AG20443 (cell line): Measurements from ENCODE around the gene GDF2.

ENCODE experiments used
- DNase-seq: peaks from one replicate; pipeline ENCODE4 v3.0.0; 2012; ENCODE audit warnings: low spot score, mixed read lengths

GDF2 gene

GRCh38 chr10:47370015-47370767 is 47.9 kb downstream of the GDF2 start:
- no peak for DNase-seq

- no peak for DNase-seq
These were observed 48.6 kb downstream of the GDF2 start for GRCh38 chr10:47370878-47371277.

DNA sequence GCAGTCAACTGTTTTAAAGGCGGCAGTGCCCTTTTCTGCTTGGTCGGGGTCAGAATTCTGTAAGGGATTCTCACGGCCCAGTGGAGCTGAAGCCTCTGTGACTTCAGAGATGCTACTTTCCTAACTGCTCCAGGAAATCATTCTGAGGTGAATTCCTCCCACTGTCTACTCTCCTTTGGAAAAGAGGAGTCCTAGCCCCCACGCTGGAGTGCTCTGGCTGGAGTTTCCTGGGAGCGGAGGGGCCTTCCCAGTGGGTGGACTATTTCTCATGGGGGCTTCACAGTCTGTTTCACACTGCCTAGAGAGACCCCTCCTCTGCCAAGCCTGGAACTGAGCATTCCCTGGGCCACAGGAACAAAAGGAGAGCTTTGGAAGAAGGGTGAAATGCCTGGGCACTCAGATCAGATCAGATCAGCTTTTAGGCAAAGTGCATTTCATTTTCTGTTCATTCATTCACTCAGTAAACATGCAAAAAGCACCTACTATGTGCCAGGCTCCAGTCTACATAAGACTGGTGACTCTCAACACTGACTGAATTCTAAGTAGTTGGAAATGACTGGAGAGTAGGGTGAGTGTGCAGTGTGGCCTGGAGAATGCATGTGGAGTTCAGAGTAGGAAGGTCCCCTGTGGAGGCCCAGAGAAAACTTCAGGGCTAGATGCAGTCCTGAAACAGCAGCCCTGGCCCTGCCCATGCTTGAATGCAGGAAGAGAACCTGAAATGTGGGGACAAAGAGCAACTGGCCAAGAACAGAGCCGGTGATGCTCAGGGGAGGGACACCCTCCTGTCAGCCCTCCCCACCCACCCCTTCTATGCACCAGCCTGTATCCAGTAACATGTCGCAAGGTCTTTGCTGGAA is 49.6 kb downstream of the GDF2 start:
- DNase-seq, result no peak

DNA sequence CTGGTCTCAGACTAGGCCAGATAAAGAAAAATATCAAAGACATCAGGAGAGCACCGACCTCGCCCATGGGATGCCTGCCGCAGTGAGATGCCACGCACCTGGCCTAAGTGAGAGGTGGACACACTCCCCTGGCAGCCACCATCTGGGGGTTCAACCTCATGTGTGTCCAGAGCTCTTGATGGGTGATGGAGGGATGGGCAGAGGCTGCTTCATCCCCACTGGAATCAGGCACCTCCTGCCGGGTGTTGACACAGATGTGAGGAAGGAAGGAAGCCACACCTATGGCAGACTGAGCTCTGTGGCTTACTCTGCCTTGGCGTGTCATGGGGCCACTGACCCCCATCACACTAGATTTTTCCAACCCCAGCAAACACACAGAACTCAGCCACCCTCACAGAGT is 50.5 kb downstream of the GDF2 start:
- no peak for DNase-seq

- DNase-seq, result peak; percentile 67
These were observed 52.6 kb downstream of the GDF2 start for GRCh38 chr10:47374611-47375536.

- DNase-seq, result peak; percentile 4
These were observed 54.4 kb downstream of the GDF2 start for GRCh38 chr10:47376522-47377220.
